Upper lobe of left lung (tissue), 4 donors: ENCODE results near the gene C4orf54.

Source experiments
- CTCF ChIP-seq, 6 experiments: fragments of 450-650 bp in 4 of 6; fragments of 200-600 bp in 2 of 6; sonication (generic) in 2 of 6; IDR thresholded peaks; one replicate each; pipeline ENCODE4 v1.5.1; 2016 to 2019; ENCODE audit warnings: antibody characterized with exemption in 6 of 6
- POLR2A ChIP-seq, 4 donors: fragments of 450-650 bp; IDR thresholded peaks; one replicate each; pipeline ENCODE4 v1.5.1; 2016 to 2017; ENCODE audit warnings: antibody characterized with exemption in 4 of 4, mild to moderate bottlenecking in 2 of 4

- TF ChIP-seq CTCF (IDR thresholded peaks at IDR 0.05) = no peak
- no peak for TF ChIP-seq POLR2A (IDR thresholded peaks at IDR 0.05)
Measured at GRCh38 chr4:99625369-99625768, 32.3 kb downstream of the C4orf54 start.
